ENCODE measurements around the gene FHOD3.
"Not testable (repeated sequence)": the region's sequence is repeated elsewhere in the genome, so short reads cannot be mapped to it uniquely, and the experiment has no call there.

The FHOD3 gene

GRCh38 chr18:36711014-36711725 lies 413.7 kb downstream of the FHOD3 start:
- no peak for DNase-seq (ENCODE audit: low read depth)

GRCh38 chr18:36711813-36712444 lies 414.4 kb downstream of the FHOD3 start:
- no peak for DNase-seq (ENCODE audit: low read depth)

GRCh38 chr18:36714476-36714875 lies 417.0 kb downstream of the FHOD3 start:
- DNase-seq (ENCODE audit: low read depth), result no peak

GRCh38 chr18:36717422-36718110 lies 420.1 kb downstream of the FHOD3 start:
- no peak for DNase-seq (ENCODE audit: low read depth)

GRCh38 chr18:36718705-36719328 lies 421.3 kb downstream of the FHOD3 start:
- DNase-seq (ENCODE audit: low read depth), result no peak

GRCh38 chr18:36719630-36720029 lies 422.1 kb downstream of the FHOD3 start:
- DNase-seq (ENCODE audit: low read depth), result no peak

- DNase-seq (ENCODE audit: low read depth), result not testable (repeated sequence)
Measured at GRCh38 chr18:36721351-36721750, 423.8 kb downstream of the FHOD3 start.

GRCh38 chr18:36724169-36724568 lies 426.7 kb downstream of the FHOD3 start:
- no peak for DNase-seq (ENCODE audit: low read depth)

GRCh38 chr18:36724591-36725001 lies 427.1 kb downstream of the FHOD3 start:
- no peak for DNase-seq (ENCODE audit: low read depth)

- DNase-seq (ENCODE audit: low read depth), result no peak
Measured at GRCh38 chr18:36728345-36728744, 430.8 kb downstream of the FHOD3 start.

- DNase-seq (ENCODE audit: low read depth), result no peak
Measured at GRCh38 chr18:36729197-36729596, 431.7 kb downstream of the FHOD3 start.

- DNase-seq (ENCODE audit: low read depth), result no peak
Measured at GRCh38 chr18:36732264-36732663, 434.8 kb downstream of the FHOD3 start.

- DNase-seq (ENCODE audit: low read depth), result no peak
Measured at GRCh38 chr18:36733150-36733549, 435.6 kb downstream of the FHOD3 start.

GRCh38 chr18:36734596-36734995 lies 437.1 kb downstream of the FHOD3 start:
- DNase-seq (ENCODE audit: low read depth), result no peak

GRCh38 chr18:36735130-36735529 lies 437.6 kb downstream of the FHOD3 start:
- no peak for DNase-seq (ENCODE audit: low read depth)

GRCh38 chr18:36736094-36736493 lies 438.6 kb downstream of the FHOD3 start:
- no peak for DNase-seq (ENCODE audit: low read depth)

- no peak for DNase-seq (ENCODE audit: low read depth)
Measured at GRCh38 chr18:36737316-36737715, 439.8 kb downstream of the FHOD3 start.

- DNase-seq (ENCODE audit: low read depth), result no peak
Measured at GRCh38 chr18:36744261-36744876, 446.9 kb downstream of the FHOD3 start.

- DNase-seq (ENCODE audit: low read depth), result no peak
Measured at GRCh38 chr18:36745219-36745975, 447.9 kb downstream of the FHOD3 start.

GRCh38 chr18:36752929-36753865 lies 455.7 kb downstream of the FHOD3 start:
- DNase-seq (ENCODE audit: low read depth), result no peak

Measured in stimulated activated CD8-positive, alpha-beta memory T cell treated with anti-CD3 and anti-CD28 coated beads, Interleukin-15, amount 100 ng/mL, for 24 hours (primary cell).